EL (cell line): ENCODE data around the gene FUOM.

ENCODE experiments used
- DNase-seq: peaks from one replicate; pipeline ENCODE4 v3.0.0-alpha.2; 2016

The FUOM gene

DNA sequence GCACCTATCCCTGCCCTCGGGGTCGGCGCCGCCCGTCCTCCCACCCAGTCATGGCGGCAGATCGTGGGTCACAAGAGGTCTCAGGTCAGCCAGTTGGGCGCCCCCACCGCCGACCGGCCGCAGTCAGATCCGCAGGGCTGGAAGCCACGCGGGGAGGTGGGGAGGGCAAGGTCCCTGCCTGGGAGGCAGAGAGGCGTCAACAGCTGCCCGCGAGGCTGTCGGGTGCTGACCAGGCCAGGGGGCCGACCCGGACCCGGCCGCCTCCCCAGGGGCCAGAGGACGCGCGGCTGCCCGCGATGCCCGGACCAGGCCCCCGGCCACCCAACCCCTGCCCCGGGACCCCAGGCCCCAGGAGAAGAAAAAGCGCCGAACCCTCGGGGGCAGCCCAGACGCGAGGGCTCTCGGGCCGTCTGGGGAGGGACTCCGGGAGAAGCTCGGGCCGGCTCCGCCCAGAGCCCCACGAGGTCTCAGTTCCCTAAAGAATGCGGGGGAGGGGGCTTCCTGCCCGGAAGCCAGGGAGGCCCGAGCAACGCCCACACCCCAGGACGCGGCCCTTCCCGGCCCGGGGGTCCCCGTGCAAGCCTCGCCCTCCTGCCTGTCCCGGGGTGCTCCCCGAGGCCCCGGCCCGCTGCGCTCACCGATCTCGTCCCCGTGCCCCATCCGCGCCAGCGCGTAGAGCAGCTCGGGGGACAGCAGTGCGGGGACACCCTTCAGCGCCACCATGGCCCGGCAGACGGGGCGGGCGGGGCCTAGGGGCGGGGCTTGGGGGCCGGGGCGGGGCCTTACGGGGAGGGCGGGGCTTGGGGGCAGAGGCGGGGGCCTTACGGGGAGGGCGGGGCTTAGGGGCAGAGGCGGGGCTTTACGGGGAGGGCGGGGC, at the start of gene FUOM:
TSS of gene FUOM (minus strand) at position 735 of the 877 bp plus-strand sequence. CDS start at position 723, 12 bp downstream.
- peak; percentile 58 for DNase-seq

- peak; percentile 64 for DNase-seq
Observed at GRCh38 chr10:133405844-133406527, 48.2 kb upstream of the FUOM start.

GRCh38 chr10:133405272-133405671, 47.5 kb upstream of the FUOM start:
- peak; percentile 57 for DNase-seq

DNA sequence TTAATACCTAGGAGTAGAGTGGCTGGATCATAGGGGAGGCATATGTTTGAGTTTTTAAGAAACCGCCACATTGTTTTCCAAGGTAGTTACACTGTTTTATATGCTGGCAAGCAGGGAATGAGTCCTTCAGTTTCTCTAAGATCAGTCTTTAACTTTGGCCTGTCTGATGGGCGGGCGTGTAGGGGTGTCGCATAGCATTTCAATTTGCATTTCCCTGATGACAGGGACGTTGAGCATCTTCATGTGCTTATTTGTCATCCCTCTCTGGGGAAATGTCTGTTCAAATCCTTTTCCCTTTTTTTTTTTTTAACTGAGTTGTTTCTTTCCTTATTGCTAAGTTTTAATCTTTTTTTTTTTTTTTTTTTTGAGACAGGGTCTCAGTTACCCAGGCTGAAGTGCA, 46.0 kb upstream of the FUOM start:
- DNase-seq, result no peak

DNA sequence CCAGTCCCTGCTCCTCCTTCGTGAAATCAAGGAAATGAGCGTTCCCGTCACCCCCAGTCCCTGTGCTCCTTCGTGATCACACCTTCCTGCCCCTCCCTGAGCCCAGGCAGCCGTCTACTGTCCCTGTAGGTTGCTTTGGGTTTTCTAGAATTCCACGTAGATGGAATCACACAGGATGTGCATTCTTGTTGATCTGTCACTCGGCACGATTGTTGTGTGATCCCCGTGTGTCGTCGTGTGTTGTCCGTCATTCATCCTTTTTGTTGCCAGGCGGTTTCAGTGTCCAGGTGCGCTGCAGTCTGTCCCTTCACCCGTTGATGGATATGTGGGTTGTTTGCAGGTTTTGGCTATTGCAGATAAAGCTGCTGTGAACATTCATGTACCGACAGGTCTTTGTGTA, 45.5 kb upstream of the FUOM start:
- no peak for DNase-seq

DNA sequence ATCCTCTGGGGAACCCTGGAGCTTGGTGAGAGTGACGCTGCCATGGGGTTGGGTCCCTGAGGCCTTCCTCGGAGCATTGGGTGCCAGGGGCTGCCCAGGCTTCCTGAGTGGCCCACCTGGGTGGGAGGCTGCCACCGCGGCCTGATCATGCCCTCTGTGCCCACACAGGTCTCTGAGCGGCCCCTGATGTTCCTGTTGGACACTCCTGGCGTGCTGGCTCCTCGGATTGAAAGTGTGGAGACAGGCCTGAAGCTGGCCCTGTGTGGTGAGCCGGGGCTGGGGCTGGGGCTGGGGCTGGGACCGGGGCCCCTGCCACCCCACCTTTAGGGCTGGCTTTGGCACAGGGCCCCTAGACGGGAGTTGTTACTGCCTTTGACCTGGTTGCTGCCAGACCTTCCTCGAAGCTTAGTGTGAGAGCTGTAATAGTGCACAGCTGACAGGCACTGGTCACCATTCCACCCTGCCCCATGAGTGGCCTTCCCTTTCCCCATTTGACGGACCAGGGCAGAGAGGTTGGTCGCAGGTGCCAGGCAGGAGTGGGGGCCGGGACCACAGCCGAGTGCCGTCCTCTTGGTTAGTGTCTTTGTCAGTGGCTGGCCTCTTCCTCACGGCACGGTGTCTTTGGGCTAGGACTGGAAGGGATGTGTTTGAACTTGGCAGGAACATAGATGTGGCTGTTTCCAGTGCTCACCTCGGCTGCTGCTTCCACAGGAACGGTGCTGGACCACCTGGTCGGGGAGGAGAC, 44.3 kb upstream of the FUOM start:
- DNase-seq, result no peak

DNA sequence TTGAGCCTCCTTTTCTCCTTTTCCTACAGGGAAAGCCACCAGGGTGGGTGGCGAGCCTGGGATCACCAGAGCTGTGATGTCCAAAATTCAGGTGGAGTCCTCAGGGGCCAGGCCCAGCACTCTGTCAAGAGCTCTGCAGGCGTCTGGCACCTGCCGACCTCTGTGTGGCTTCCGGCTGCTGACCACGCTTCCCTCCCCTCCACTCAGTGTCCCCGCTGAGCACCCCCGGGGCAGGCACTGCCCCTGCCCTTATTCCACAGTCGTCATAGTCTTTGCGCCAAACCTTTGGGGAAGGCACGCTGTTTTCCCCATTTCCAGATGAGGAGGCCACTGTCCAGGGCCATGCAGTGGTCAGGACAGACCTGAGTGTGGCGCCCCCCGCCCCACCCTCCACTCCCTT, 43.7 kb upstream of the FUOM start:
- DNase-seq, result no peak

DNA sequence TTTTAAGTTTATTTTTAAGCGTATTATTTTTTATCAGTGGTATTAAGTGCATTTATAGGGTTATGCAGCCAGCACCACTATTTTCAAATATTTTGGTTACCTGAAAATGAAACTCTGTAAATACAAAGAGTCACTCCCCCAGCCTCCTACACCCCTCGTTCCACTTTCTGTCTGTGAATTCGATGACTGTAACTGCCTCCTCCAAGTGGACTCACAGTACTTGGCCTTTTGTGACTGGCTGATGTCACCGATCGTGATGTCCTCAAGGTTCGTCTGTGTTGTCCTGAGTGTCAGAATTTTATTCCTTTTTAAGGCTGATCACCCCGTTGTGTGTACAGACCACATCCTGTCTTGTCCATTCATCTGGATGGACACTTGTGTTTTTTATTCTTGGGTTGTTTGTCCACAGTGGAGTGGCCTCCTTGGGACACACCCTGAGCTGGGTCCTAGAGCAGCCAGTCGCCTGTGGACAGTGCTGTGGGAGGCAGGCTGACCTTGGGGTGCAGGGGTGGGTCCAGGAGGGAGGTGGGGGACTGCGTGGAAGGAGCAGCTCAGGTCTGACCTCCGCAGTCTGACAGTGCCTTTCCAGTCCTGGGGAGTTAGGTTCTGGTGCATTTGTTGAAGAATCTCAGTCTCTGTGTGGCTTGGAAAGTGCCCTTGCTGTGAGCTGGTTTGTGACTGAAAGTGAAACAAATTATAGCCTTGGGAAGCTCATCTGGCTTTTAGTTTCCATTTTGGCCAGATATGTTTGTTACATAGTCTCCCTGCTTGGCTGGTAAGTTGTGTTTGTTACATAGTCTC, 43.0 kb upstream of the FUOM start:
- no peak for DNase-seq

GRCh38 chr10:133399123-133399601, 41.3 kb upstream of the FUOM start:
- no peak for DNase-seq

GRCh38 chr10:133397938-133398337, 40.1 kb upstream of the FUOM start:
- no peak for DNase-seq

DNA sequence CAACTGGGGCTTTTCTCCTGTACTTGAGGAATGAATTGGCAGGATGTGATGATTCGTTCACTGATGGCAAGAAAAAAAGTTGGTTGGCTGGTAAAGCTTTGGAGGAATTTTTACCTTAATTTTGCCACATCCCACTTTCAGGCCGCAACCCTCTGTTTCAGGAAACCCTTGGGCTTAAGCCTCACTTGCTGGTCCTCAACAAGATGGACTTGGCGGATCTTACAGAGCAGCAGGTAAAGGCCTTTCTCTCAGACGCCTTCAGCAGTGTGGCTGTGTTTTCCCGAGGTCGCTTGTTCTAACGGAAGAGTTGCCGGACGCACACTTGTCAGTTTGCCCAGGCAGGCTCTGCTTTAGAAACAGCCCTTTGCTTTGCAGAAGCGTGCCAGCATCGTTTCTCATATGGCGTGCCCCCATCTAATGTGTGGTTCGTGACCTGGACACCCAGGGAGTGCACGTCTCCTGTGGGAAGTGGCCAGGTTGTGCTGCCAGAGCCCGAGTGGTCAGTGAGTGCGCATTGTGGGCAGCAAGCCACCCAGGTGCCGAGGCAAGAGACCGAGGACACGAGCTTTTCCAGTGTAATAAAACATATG, 38.3 kb upstream of the FUOM start:
- DNase-seq, result no peak

DNA sequence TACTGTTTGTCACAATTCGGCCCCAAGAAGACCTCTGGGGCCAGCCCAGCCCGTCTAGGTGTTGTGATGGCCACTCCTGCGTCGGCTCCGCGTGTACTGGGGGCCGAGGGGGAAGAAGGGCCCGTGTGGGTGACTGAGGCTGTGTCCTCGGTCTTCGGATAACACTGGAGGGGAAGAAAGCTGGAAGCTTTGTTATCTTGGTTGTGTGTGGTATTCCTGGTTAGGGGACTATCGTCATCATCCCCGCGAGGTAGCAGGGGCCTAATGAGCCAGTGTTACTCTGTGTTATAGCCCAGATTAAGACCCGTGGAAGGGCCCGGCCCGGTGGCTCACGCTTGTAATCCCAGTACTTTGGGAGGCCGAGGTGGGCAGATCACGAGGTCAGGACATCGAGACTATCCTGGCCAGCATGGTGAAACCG, 37.0 kb upstream of the FUOM start:
- DNase-seq, result no peak

DNA sequence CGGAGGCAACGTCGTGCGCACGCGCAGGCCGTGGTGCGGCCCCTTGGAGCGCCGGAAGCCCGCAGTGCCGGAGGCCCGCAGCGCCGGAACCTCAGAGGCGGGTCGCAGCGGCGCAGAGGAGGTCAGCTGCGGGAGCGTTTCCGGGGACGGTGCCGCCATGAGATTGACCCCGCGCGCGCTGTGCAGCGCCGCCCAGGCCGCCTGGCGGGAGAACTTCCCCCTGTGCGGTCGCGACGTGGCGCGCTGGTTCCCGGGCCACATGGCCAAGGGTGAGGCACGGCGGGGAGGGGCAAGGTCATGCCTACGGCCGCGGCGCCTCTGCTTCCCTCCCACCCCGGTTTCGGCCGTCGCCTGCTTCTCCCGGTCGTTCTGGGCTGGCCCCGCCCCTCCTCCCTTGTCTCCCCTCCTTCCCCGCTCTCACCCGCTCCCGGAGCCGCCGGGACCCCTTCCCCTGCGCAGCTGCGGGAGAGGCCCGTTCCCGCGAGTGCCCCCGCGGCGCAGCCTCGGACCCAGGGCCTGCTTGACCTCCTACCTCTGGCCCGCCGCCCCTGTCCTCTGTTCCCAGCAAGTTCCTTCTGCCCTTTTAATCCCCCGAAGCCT, 36.3 kb upstream of the FUOM start, which contains the start of gene MTG1:
TSS of gene MTG1 (plus strand) at position 94 of the 600 bp plus-strand sequence. CDS start at position 158, 64 bp downstream.
- DNase-seq, result peak; percentile 92

- no peak for DNase-seq
Observed at GRCh38 chr10:133393401-133394063, 35.7 kb upstream of the FUOM start.

- DNase-seq, result no peak
Observed at GRCh38 chr10:133391761-133392518, 34.1 kb upstream of the FUOM start.

GRCh38 chr10:133391249-133391635, 33.4 kb upstream of the FUOM start:
- no peak for DNase-seq

DNA sequence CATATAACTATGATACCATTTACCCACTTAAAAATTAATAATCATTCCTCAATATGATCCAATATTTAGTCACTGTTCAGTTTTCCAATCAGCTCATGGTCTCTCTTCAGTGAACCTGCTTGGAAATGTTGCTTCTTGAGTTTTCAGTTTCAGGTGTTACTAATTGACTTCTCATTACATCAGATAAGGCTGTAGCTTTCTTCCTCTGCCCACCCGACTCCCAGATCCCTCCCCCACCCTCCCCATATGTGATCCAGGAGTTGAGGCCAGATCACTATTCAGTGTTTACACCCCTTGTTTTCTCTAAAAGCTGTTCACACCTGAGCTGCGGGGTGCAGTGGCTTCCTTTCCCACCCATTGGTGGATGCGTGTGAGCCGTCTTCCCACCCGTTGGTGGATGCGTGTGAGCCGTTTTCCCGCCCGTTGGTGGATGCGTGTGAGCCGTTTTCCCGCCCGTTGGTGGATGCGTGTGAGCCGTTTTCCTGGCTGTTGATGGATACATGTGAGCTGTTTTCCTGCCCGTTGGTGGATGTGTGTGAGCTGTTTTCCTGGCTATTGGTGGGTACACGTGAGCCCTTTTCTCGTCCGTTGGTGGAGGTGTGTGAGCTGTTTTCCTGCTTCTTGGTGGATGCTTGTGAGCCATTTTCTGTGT, 32.9 kb upstream of the FUOM start:
- DNase-seq, result no peak

DNA sequence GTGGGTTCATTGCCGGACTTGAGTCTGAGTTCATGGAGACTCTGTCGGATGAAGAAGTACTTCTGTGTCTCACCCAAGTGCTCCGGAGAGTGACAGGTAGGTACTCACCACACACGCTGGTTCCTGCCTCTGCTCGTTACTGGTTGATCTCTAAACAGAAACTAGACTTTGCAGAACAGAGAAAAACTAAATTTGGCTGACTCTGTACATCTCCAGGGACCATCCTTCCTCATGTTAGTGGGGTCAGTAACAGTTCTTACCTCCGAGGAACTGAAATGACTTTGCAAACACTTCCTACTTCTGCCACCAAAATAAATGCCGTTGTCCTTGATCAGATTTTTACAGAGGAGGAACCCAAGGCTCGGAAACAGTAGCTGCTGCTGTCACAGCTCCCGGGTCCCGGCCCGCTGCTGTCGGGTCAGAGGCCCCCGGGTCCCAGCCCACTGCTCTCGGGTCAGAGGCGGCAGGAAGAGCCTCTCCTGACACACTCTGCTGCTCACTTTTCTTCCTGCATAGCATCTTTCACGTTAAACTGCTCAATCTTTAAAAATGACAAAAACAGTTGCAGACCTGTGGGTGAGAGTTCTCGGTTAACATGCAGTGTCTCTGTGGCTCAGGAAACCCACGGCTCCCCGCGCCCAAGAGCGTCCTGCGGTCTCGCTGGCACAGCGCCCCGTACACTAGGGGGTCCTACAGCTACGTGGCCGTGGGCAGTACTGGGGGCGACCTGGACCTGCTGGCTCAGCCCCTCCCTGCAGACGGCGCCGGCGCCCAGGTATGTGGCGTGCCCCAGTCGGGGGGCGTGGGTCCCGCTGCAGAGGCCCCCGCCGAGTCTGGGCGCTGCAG, 31.4 kb upstream of the FUOM start:
- no peak for DNase-seq
